ENCODE data around the gene GALNTL6. TPM values are rescaled to one million over a fixed set of nuclear protein-coding genes. Genes with fewer than 3 reads are reported as not detected.

Gene GALNTL6
- total RNA-seq, 1 donor from 2014 or later: 1.7 TPM

DNA sequence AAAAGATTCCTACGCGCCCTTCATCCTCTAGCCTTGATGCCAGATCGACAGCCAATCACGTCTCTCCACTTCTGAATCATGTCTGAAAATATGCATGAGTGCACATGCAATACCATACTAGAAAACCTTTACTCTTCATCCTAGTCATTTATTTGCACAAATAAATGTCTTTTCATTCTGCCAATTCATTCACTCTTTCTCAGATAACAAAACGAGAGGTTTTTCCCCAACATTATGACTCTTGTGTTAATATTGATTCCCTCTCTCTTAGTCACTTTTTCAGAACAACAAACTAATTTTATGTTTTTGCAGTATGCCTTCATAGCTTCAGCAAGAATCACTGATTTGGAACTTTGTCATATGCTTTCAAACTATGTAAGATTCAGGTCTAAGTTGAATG, 806.0 kb downstream of the GALNTL6 start:
- Mint-ChIP-seq H3K9me3 (no peaks in the 10 kb centered on the region), H3K36me3 (no peaks in the 10 kb centered on the region), H3K4me3 (no peak overlapping the region), H3K27ac (no peak overlapping the region), H3K4me1 (ENCODE audit: unreplicated experiment) (no peaks in the 10 kb centered on the region), H3K27me3 (no peaks in the 10 kb centered on the region)
- DNase-seq (ENCODE audit: extremely low spot score, unreplicated experiment): no peak
- TF ChIP-seq, protein P1, sequence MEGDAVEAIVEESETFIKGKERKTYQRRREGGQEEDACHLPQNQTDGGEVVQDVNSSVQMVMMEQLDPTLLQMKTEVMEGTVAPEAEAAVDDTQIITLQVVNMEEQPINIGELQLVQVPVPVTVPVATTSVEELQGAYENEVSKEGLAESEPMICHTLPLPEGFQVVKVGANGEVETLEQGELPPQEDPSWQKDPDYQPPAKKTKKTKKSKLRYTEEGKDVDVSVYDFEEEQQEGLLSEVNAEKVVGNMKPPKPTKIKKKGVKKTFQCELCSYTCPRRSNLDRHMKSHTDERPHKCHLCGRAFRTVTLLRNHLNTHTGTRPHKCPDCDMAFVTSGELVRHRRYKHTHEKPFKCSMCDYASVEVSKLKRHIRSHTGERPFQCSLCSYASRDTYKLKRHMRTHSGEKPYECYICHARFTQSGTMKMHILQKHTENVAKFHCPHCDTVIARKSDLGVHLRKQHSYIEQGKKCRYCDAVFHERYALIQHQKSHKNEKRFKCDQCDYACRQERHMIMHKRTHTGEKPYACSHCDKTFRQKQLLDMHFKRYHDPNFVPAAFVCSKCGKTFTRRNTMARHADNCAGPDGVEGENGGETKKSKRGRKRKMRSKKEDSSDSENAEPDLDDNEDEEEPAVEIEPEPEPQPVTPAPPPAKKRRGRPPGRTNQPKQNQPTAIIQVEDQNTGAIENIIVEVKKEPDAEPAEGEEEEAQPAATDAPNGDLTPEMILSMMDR (conservative IDR thresholded peaks at IDR 0.05): no peak

DNA sequence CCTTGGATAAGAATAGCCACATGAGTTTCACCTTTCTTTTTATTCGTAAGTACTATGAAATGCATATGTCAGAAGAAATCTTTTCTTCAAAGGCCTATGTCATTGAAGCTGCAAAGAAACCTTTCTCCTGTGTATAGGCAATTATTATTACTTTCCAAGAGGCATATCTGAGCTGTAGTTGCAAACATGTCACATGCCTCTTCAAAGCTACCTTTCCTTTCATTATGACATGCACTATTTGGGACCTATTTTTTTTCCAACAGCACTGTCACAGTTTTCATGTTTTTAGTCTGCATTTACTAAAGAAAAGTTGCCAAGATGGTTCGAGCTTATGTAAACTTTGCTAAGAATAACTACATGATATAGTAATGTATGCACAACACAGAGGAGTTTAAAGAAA, 806.6 kb downstream of the GALNTL6 start:
- Mint-ChIP-seq H3K36me3 (no peaks in the 10 kb centered on the region), H3K4me1 (ENCODE audit: unreplicated experiment) (no peaks in the 10 kb centered on the region), H3K4me3 (no peak overlapping the region), H3K27me3 (no peaks in the 10 kb centered on the region), H3K27ac (no peak overlapping the region), H3K9me3 (no peaks in the 10 kb centered on the region)
- DNase-seq (ENCODE audit: extremely low spot score, unreplicated experiment): no peak
- TF ChIP-seq, protein P1 (conservative IDR thresholded peaks at IDR 0.05): no peak

DNA sequence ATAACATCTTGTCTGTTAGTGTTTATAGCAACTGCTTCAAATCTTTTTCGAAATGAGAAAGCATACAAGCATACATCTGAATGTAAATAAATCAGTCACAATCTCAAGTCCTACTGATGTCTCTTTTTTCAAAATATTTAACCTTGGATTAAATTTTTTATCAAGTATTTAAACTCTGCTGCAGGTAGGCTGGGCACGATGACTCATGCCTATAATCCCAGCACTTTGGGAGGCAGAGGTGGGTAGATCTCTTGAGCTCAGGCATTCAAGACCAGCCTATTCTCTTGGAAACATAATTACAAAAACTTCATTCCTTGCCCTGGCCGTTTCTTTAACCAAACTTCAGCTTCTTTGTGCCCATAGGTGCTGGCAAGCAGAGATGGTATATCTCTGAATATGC, 815.1 kb downstream of the GALNTL6 start:
- Mint-ChIP-seq H3K4me1 (ENCODE audit: unreplicated experiment) (no peaks in the 10 kb centered on the region), H3K9me3 (no peaks in the 10 kb centered on the region), H3K27ac (no peak overlapping the region), H3K4me3 (no peak overlapping the region), H3K27me3 (no peaks in the 10 kb centered on the region), H3K36me3 (no peaks in the 10 kb centered on the region)
- DNase-seq (ENCODE audit: extremely low spot score, unreplicated experiment): no peak
- TF ChIP-seq, protein P1 (conservative IDR thresholded peaks at IDR 0.05): no peak

DNA sequence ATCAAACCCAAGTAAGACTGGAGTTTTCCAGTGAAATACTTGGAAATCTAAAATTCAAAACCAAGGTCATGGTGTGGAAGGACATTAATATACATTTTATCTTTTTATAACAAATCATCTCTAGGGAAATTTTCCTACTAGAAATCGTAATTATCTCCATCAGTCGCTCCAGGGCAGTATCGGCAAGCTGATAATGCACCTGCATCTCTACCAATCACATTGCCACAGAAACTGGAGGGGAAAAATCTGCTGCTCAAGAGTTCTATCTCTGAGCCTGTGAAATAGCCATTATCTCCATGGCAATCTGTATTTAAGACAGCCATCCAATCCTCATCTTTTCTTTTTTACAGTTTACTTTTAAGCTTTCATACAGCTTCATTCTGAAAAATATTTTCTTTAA, 817.1 kb downstream of the GALNTL6 start:
- no peaks in the 10 kb centered on the region for H3K4me1 Mint-ChIP-seq (ENCODE audit: unreplicated experiment)
- no peaks in the 10 kb centered on the region for H3K27me3 Mint-ChIP-seq
- no peak for DNase-seq (ENCODE audit: extremely low spot score, unreplicated experiment)
- no peaks in the 10 kb centered on the region for H3K9me3 Mint-ChIP-seq
- TF ChIP-seq, protein P1 (conservative IDR thresholded peaks at IDR 0.05): no peak
- no peaks in the 10 kb centered on the region for H3K36me3 Mint-ChIP-seq
- no peak overlapping the region for H3K27ac Mint-ChIP-seq
- no peak overlapping the region for H3K4me3 Mint-ChIP-seq

DNA sequence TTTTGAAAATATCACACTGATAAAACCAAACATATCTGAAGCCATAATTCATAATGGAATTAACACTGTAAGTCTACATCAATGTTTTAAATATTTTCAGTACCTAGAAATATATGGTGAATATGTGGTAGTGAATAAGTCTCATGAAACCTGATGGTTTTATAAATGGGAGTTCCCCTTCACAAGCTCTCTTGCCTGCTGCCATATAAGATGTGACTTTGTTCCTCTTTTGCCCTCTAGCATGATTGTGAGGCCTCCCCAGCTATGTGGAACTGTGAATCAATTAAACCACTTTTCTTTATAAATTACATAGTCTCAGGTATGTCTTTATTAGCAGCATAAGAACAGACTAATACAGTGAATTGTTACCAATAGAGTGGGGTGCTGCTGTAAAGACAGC, 818.6 kb downstream of the GALNTL6 start:
- Mint-ChIP-seq H3K4me3 (no peak overlapping the region), H3K36me3 (no peaks in the 10 kb centered on the region), H3K9me3 (no peaks in the 10 kb centered on the region), H3K27me3 (no peaks in the 10 kb centered on the region), H3K4me1 (ENCODE audit: unreplicated experiment) (no peaks in the 10 kb centered on the region), H3K27ac (no peak overlapping the region)
- no peak for DNase-seq (ENCODE audit: extremely low spot score, unreplicated experiment)
- TF ChIP-seq, protein P1 (conservative IDR thresholded peaks at IDR 0.05): no peak

DNA sequence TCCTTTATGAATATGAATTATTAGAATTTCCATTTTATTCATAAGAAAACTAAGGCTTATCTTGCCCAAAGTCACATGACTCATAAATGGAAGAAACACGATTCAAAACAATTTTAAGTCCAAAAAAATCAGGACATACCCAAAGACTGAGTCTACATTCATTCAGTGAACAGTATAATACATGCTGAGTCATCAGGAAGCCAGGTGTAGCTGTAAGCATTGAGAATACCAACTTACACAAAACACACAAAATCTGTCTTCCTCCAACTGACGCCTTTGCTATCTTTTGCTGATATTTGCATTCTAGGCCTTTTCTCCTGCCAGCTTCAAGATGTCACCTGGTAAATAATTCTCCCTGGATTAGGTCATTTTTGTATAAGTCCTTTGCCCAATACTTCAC, 835.3 kb downstream of the GALNTL6 start:
- Mint-ChIP-seq H3K9me3 (no peaks in the 10 kb centered on the region), H3K4me1 (ENCODE audit: unreplicated experiment) (no peaks in the 10 kb centered on the region), H3K27me3 (peaks cover 11% of the 10 kb centered on the region), H3K27ac (no peak overlapping the region), H3K36me3 (no peaks in the 10 kb centered on the region), H3K4me3 (no peak overlapping the region)
- TF ChIP-seq, protein P1 (conservative IDR thresholded peaks at IDR 0.05): no peak
- DNase-seq (ENCODE audit: extremely low spot score, unreplicated experiment): no peak
